ENCODE results near the gene JUND.

JUND gene

GRCh38 chr19:18308948-18309325 is 27.5 kb upstream of the JUND start:
- no peak for DNase-seq (ENCODE audit: low read depth in 4 of 4, low spot score in 1 of 4)

GRCh38 chr19:18308051-18308947 is 26.9 kb upstream of the JUND start:
- DNase-seq (ENCODE audit: low read depth in 4 of 4, low spot score in 1 of 4): no peak

- no peak for DNase-seq (ENCODE audit: low read depth in 4 of 4, low spot score in 1 of 4)
These were observed 25.9 kb upstream of the JUND start for GRCh38 chr19:18307271-18307681.

- no peak for DNase-seq (ENCODE audit: low read depth in 4 of 4, low spot score in 1 of 4)
These were observed 25.5 kb upstream of the JUND start for GRCh38 chr19:18306888-18307260.

- no peak for DNase-seq (ENCODE audit: low read depth in 4 of 4, low spot score in 1 of 4)
These were observed 24.9 kb upstream of the JUND start for GRCh38 chr19:18306209-18306887.

GRCh38 chr19:18304458-18305310 is 23.3 kb upstream of the JUND start:
- DNase-seq (ENCODE audit: low read depth in 4 of 4, low spot score in 1 of 4): peak in 1 of 4 experiments; percentile 84

GRCh38 chr19:18304208-18304457 is 22.7 kb upstream of the JUND start:
- DNase-seq (ENCODE audit: low read depth in 4 of 4, low spot score in 1 of 4): no peak

GRCh38 chr19:18301718-18302111 is 20.3 kb upstream of the JUND start:
- no peak for DNase-seq (ENCODE audit: low read depth in 4 of 4, low spot score in 1 of 4)

- DNase-seq (ENCODE audit: low read depth in 4 of 4, low spot score in 1 of 4): no peak
These were observed 19.7 kb upstream of the JUND start for GRCh38 chr19:18300930-18301717.

GRCh38 chr19:18299654-18300053 is 18.2 kb upstream of the JUND start:
- DNase-seq (ENCODE audit: low read depth in 4 of 4, low spot score in 1 of 4): no peak

GRCh38 chr19:18298601-18299000 is 17.2 kb upstream of the JUND start:
- no peak for DNase-seq (ENCODE audit: low read depth in 4 of 4, low spot score in 1 of 4)

- no peak for DNase-seq (ENCODE audit: low read depth in 4 of 4, low spot score in 1 of 4)
These were observed 15.9 kb upstream of the JUND start for GRCh38 chr19:18297308-18297707.

- DNase-seq (ENCODE audit: low read depth in 4 of 4, low spot score in 1 of 4): no peak
These were observed 13.6 kb upstream of the JUND start for GRCh38 chr19:18295034-18295451.

GRCh38 chr19:18294467-18294864 is 13.0 kb upstream of the JUND start:
- peak in 3 of 4 experiments; percentile 78 to 92 (median 81) for DNase-seq (ENCODE audit: low read depth in 4 of 4, low spot score in 1 of 4)

GRCh38 chr19:18293642-18294466 is 12.4 kb upstream of the JUND start:
- no peak for DNase-seq (ENCODE audit: low read depth in 4 of 4, low spot score in 1 of 4)

GRCh38 chr19:18292810-18293641 is 11.6 kb upstream of the JUND start:
- peak in 1 of 4 experiments; percentile 55 for DNase-seq (ENCODE audit: low read depth in 4 of 4, low spot score in 1 of 4)

GRCh38 chr19:18292462-18292809 is 11.0 kb upstream of the JUND start:
- no peak for DNase-seq (ENCODE audit: low read depth in 4 of 4, low spot score in 1 of 4)

- DNase-seq (ENCODE audit: low read depth in 4 of 4, low spot score in 1 of 4): peak in 1 of 4 experiments; percentile 91
These were observed 10.4 kb upstream of the JUND start for GRCh38 chr19:18291590-18292461.

Data from stimulated activated CD4-positive, alpha-beta T cell treated with anti-CD3 and anti-CD28 coated beads, Interleukin-1b, Interleukin-23, amount 100 ng/mL, for 24 hours (primary cell).